Measurements from ENCODE around the gene TMEM63A. TPM values are rescaled to one million over a fixed set of nuclear protein-coding genes. Genes with fewer than 3 reads are reported as not detected.

TMEM63A gene
- total and polyA plus RNA-seq, 2 donors (not counting 1 experiment from before 2014, with no cell fraction given) = 14.5 to 24.1 TPM

DNA sequence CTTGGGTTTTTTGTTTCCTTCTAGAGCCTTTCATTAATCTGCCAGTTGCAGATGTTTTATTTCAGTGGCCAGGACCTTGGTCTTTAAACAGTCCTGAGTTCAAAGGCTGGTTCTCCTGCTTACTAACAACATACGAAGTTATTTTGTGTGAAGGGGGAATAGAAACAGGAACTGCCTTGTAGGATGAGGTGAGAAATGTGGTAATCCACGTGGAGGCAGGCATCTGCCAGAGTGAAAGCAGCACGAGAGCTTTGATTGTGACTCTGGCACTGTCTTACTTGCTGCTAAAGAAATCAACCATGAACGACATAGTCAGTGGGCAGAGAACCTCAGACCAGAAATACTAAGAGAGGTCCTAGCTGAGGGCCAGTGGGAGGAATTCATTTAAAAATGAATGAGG, 30.4 kb downstream of the TMEM63A start:
- Histone ChIP-seq H3K9ac (ENCODE audit: insufficient read depth, low read length) (no peak overlapping the region), H3K27me3 (ENCODE audit: control insufficient read depth, insufficient read depth, low read length) (no peaks in the 10 kb centered on the region), H3K36me3 (ENCODE audit: control insufficient read depth, insufficient read depth, low read length) (peaks cover 11% of the 10 kb centered on the region), H3K4me2 (ENCODE audit: extremely low read depth, insufficient read depth, low read length) (no peak overlapping the region), H4K20me1 (ENCODE audit: control insufficient read depth, extremely low read depth, insufficient read depth, low read length) (no peaks in the 10 kb centered on the region), H2AFZ (ENCODE audit: low read length) (no peak overlapping the region), H3K79me2 (ENCODE audit: control insufficient read depth, insufficient read depth, low read length) (no peaks in the 10 kb centered on the region), H3K4me1 (ENCODE audit: control insufficient read depth, extremely low read depth, insufficient read depth, low read length) (no peaks in the 10 kb centered on the region), H3K27ac (ENCODE audit: insufficient read depth, low read length) (no peak overlapping the region), H3K4me3 (replicated peaks in 1 of 4; ENCODE audit: control extremely low read depth in 1 of 4, insufficient read depth in 1 of 4, low read depth in 3 of 4, low read length in 4 of 4) (no peak overlapping the region), H3K9me3 (ENCODE audit: control insufficient read depth, insufficient read depth, low read depth, low read length) (no peaks in the 10 kb centered on the region)
- peak in 1 of 2 donors; percentile 41 for DNase-seq (ENCODE audit: low read depth in 2 of 2)
- TF ChIP-seq, protein P1, sequence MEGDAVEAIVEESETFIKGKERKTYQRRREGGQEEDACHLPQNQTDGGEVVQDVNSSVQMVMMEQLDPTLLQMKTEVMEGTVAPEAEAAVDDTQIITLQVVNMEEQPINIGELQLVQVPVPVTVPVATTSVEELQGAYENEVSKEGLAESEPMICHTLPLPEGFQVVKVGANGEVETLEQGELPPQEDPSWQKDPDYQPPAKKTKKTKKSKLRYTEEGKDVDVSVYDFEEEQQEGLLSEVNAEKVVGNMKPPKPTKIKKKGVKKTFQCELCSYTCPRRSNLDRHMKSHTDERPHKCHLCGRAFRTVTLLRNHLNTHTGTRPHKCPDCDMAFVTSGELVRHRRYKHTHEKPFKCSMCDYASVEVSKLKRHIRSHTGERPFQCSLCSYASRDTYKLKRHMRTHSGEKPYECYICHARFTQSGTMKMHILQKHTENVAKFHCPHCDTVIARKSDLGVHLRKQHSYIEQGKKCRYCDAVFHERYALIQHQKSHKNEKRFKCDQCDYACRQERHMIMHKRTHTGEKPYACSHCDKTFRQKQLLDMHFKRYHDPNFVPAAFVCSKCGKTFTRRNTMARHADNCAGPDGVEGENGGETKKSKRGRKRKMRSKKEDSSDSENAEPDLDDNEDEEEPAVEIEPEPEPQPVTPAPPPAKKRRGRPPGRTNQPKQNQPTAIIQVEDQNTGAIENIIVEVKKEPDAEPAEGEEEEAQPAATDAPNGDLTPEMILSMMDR (conservative IDR thresholded peaks at IDR 0.05 in 1 of 2, IDR thresholded peaks at IDR 0.05 in 1 of 2; ENCODE audit: low read depth in 1 of 2, low read length in 2 of 2) = no peak
- no peak for TF ChIP-seq EZH2 (IDR thresholded peaks at IDR 0.05; ENCODE audit: low read length, missing control alignments)

DNA sequence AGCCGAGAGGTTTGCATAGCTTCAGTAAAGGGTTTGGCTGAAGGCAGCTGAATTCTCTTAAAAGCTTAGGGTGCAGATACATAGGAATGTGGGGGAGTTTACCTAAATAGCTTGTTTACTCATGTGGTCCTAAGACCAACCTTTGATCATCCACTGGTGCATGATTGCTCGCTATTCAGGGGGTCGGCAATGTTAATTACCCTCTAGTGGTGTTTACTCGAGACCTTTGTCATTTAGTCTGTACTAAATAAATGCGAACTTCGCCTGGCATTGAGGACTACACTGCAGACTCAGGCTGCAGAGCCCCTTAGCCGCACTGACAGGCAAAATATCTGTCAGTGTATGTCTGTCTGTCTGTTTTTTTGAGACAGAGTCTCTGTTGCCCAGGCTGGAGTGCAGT, 31.8 kb downstream of the TMEM63A start:
- H3K27ac ChIP-seq (ENCODE audit: insufficient read depth, low read length) = no peak overlapping the region
- peaks cover 21% of the 10 kb centered on the region for H3K36me3 ChIP-seq (ENCODE audit: control insufficient read depth, insufficient read depth, low read length)
- H4K20me1 ChIP-seq (ENCODE audit: control insufficient read depth, extremely low read depth, insufficient read depth, low read length) = no peaks in the 10 kb centered on the region
- no peaks in the 10 kb centered on the region for H3K79me2 ChIP-seq (ENCODE audit: control insufficient read depth, insufficient read depth, low read length)
- H3K9me3 ChIP-seq (ENCODE audit: control insufficient read depth, insufficient read depth, low read depth, low read length) = no peaks in the 10 kb centered on the region
- no peak overlapping the region for H3K4me3 ChIP-seq (replicated peaks in 1 of 4; ENCODE audit: control extremely low read depth in 1 of 4, insufficient read depth in 1 of 4, low read depth in 3 of 4, low read length in 4 of 4)
- H3K27me3 ChIP-seq (ENCODE audit: control insufficient read depth, insufficient read depth, low read length) = no peaks in the 10 kb centered on the region
- H3K9ac ChIP-seq (ENCODE audit: insufficient read depth, low read length) = no peak overlapping the region
- no peaks in the 10 kb centered on the region for H3K4me1 ChIP-seq (ENCODE audit: control insufficient read depth, extremely low read depth, insufficient read depth, low read length)
- DNase-seq (ENCODE audit: low read depth in 2 of 2) = no peak
- no peak overlapping the region for H2AFZ ChIP-seq (ENCODE audit: low read length)
- no peak for TF ChIP-seq EZH2 (IDR thresholded peaks at IDR 0.05; ENCODE audit: low read length, missing control alignments)
- TF ChIP-seq, protein P1 (conservative IDR thresholded peaks at IDR 0.05 in 1 of 2, IDR thresholded peaks at IDR 0.05 in 1 of 2; ENCODE audit: low read depth in 1 of 2, low read length in 2 of 2) = no peak
- no peak overlapping the region for H3K4me2 ChIP-seq (ENCODE audit: extremely low read depth, insufficient read depth, low read length)

DNA sequence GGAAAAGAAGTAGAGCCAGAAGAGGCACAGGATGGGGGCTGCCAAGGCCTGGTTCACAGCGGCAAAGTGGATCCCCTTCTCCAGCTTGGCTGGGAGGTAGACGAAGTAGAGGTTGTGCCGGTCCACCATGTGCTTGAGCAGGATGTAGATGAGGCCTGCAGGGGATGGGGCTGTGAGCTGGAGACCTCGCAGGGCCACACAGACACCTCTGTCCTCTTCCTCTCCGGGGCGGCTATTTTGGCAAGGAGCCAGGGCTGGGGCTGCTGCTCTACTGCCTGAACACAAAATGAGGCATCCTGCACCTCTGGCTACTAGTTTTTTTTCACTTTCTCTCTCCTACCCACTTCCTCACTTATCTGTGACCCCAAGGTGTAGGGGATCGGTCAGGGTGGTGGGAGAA, 32.3 kb downstream of the TMEM63A start:
- Histone ChIP-seq H3K79me2 (ENCODE audit: control insufficient read depth, insufficient read depth, low read length) (no peaks in the 10 kb centered on the region), H4K20me1 (ENCODE audit: control insufficient read depth, extremely low read depth, insufficient read depth, low read length) (no peaks in the 10 kb centered on the region), H3K4me3 (replicated peaks in 1 of 4; ENCODE audit: control extremely low read depth in 1 of 4, insufficient read depth in 1 of 4, low read depth in 3 of 4, low read length in 4 of 4) (no peak overlapping the region), H2AFZ (ENCODE audit: low read length) (no peak overlapping the region), H3K27ac (ENCODE audit: insufficient read depth, low read length) (no peak overlapping the region), H3K27me3 (ENCODE audit: control insufficient read depth, insufficient read depth, low read length) (no peaks in the 10 kb centered on the region), H3K4me1 (ENCODE audit: control insufficient read depth, extremely low read depth, insufficient read depth, low read length) (no peaks in the 10 kb centered on the region), H3K9me3 (ENCODE audit: control insufficient read depth, insufficient read depth, low read depth, low read length) (no peaks in the 10 kb centered on the region), H3K36me3 (ENCODE audit: control insufficient read depth, insufficient read depth, low read length) (peaks cover 21% of the 10 kb centered on the region), H3K9ac (ENCODE audit: insufficient read depth, low read length) (no peak overlapping the region), H3K4me2 (ENCODE audit: extremely low read depth, insufficient read depth, low read length) (no peak overlapping the region)
- no peak for DNase-seq (ENCODE audit: low read depth in 2 of 2)
- TF ChIP-seq, protein P1 (conservative IDR thresholded peaks at IDR 0.05 in 1 of 2, IDR thresholded peaks at IDR 0.05 in 1 of 2; ENCODE audit: low read depth in 1 of 2, low read length in 2 of 2) = no peak
- no peak for TF ChIP-seq EZH2 (IDR thresholded peaks at IDR 0.05; ENCODE audit: low read length, missing control alignments)

All from fibroblast of lung (primary cell).